ENCODE data around the gene RNASE13.

- TF ChIP-seq, protein P1, sequence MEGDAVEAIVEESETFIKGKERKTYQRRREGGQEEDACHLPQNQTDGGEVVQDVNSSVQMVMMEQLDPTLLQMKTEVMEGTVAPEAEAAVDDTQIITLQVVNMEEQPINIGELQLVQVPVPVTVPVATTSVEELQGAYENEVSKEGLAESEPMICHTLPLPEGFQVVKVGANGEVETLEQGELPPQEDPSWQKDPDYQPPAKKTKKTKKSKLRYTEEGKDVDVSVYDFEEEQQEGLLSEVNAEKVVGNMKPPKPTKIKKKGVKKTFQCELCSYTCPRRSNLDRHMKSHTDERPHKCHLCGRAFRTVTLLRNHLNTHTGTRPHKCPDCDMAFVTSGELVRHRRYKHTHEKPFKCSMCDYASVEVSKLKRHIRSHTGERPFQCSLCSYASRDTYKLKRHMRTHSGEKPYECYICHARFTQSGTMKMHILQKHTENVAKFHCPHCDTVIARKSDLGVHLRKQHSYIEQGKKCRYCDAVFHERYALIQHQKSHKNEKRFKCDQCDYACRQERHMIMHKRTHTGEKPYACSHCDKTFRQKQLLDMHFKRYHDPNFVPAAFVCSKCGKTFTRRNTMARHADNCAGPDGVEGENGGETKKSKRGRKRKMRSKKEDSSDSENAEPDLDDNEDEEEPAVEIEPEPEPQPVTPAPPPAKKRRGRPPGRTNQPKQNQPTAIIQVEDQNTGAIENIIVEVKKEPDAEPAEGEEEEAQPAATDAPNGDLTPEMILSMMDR (conservative IDR thresholded peaks at IDR 0.05; ENCODE audit: low read depth, low read length), result no peak
- no peak for TF ChIP-seq EZH2 (IDR thresholded peaks at IDR 0.05; ENCODE audit: borderline replicate concordance, low read depth, low read length, poor library complexity, severe bottlenecking)
These were observed 37.5 kb downstream of the RNASE13 start for GRCh38 chr14:20997115-20997514.
